ENCODE measurements around the gene ARV1. TPM values are rescaled to one million over a fixed set of nuclear protein-coding genes. Genes with fewer than 3 reads are reported as not detected.
"Not testable (repeated sequence)": the region's sequence is repeated elsewhere in the genome, so short reads cannot be mapped to it uniquely, and the experiment has no call there.

The ARV1 gene
- polyA plus RNA-seq, 1 donor = 14.1 TPM

GRCh38 chr1:231045286-231045685 is 66.4 kb downstream of the ARV1 start:
- no peak for DNase-seq

GRCh38 chr1:231045921-231046729 is 67.2 kb downstream of the ARV1 start:
- not testable (repeated sequence) for DNase-seq

- DNase-seq = no peak
Observed at GRCh38 chr1:231046730-231047395, 68.0 kb downstream of the ARV1 start.

GRCh38 chr1:231047529-231047928 is 68.6 kb downstream of the ARV1 start:
- not testable (repeated sequence) for DNase-seq

- not testable (repeated sequence) for DNase-seq
Observed at GRCh38 chr1:231048419-231048818, 69.5 kb downstream of the ARV1 start.

GRCh38 chr1:231049121-231049979 is 70.5 kb downstream of the ARV1 start:
- no peak for DNase-seq

Other genes with a start within 250 kb of the ARV1 start
- 0.57 TPM for gene CAPN9, start 231.7 kb upstream of the ARV1 start, polyA plus RNA-seq (ENCODE audit: insufficient read length)
- 63.2 TPM for gene C1orf198, start 110.6 kb upstream of the ARV1 start, polyA plus RNA-seq (ENCODE audit: insufficient read length)
- 19.6 TPM for gene TTC13, start 233 bp upstream of the ARV1 start, polyA plus RNA-seq (ENCODE audit: insufficient read length)
- gene FAM89A, start 61.2 kb downstream of the ARV1 start, polyA plus RNA-seq (ENCODE audit: insufficient read length) = 8.4 TPM
- gene TRIM67, start 183.0 kb downstream of the ARV1 start, polyA plus RNA-seq (ENCODE audit: insufficient read length) = 0.05 TPM